Thyroid gland (tissue), 4 donors: ENCODE measurements around the gene MCF2L. TPM values are rescaled to one million over a fixed set of nuclear protein-coding genes. Genes with fewer than 3 reads are reported as not detected.

Experiments
- DNase-seq, 2 donors: peaks; one replicate each; pipeline ENCODE4 v3.0.0-alpha.2; 2019
- H3K27ac ChIP-seq, 3 donors: fragments of 200-600 bp; sonication (generic); 1 replicate in 2 of 3; 2 replicates in 1 of 3; pipeline ENCODE4 v1.5.1; 2016 to 2019; ENCODE audit warnings: mild to moderate bottlenecking in 1 of 3, moderate library complexity in 1 of 3
- H3K27me3 ChIP-seq: fragments of 200-600 bp; sonication (generic); one replicate; pipeline ENCODE4 v1.5.1; 2019
- H3K36me3 ChIP-seq, 2 donors: fragments of 200-600 bp; sonication (generic); one replicate each; pipeline ENCODE4 v1.5.1; 2016 to 2019
- H3K4me1 ChIP-seq, 2 donors: fragments of 200-600 bp; sonication (generic); one replicate each; pipeline ENCODE4 v1.5.1; 2017 to 2019
- H3K4me3 ChIP-seq, 3 donors: fragments of 200-600 bp; sonication (generic); replicated peaks in 1 of 3; 1 replicate in 2 of 3; 2 replicates in 1 of 3; pipeline ENCODE4 v1.5.1; 2016; ENCODE audit warnings: mild to moderate bottlenecking in 1 of 3
- H3K9me3 ChIP-seq: fragments of 200-600 bp; sonication (generic); one replicate; pipeline ENCODE4 v1.5.1; 2017
- CTCF ChIP-seq, 6 experiments: fragments of 200-600 bp in 3 of 6; fragments of 450-650 bp in 3 of 6; sonication (generic) in 3 of 6; IDR thresholded peaks; one replicate each; pipeline ENCODE4 v1.5.1; 2016 to 2019; ENCODE audit warnings: antibody characterized with exemption in 6 of 6, mild to moderate bottlenecking in 2 of 6, inconsistent platforms in 1 of 6, moderate library complexity in 1 of 6
- POLR2A ChIP-seq, 2 donors: fragments of 450-650 bp; IDR thresholded peaks; one replicate each; pipeline ENCODE4 v1.6.1; 2017; ENCODE audit warnings: antibody characterized with exemption in 2 of 2, mild to moderate bottlenecking in 2 of 2, moderate library complexity in 1 of 2
- WGBS, 2 donors: methylation state at CpG; one replicate each; pipeline ENCODE4 v1.1.5; 2017; 5-methylcytosine and 5-hydroxymethylcytosine counted together
- intact Hi-C: fragments of 100-400 bp; cut with DNase I; formaldehyde crosslinking; loops from one replicate; pipeline ENCODE4 v1.15.1; 2023
- total RNA-seq, 4 donors: library from RNA; depleted of rRNA; stranded (reverse); fragments of >200 nt; gene quantifications; one replicate each; pipeline ENCODE4 v1.2.3, GENCODE V29; 2016

The MCF2L gene
- total RNA-seq, 4 donors from 2014 or later: 35.6 to 83.4 (median 43.6) TPM

- intact Hi-C loops: no loop called here
- H3K36me3 ChIP-seq: peaks cover 14 to 37% of the 10 kb centered on the region in 2 donors
Observed at GRCh38 chr13:113088691-113089020, 119.6 kb downstream of the MCF2L start.

GRCh38 chr13:113089693-113090414 lies 120.8 kb downstream of the MCF2L start:
- no peak for DNase-seq
- 89 to 91% methylated on average over 36 of the region's 36 CpGs for WGBS, 2 donors

More at GRCh38 chr13:113088691-113089020, 119.6 kb downstream of the MCF2L start:
- Histone ChIP-seq H3K27me3 (no peaks in the 10 kb centered on the region), H3K4me3 (no peak overlapping the region), H3K4me1 (peaks cover 0 to 4% of the 10 kb centered on the region in 2 donors), H3K9me3 (no peaks in the 10 kb centered on the region), H3K27ac (no peak overlapping the region)
- no peak for TF ChIP-seq POLR2A (IDR thresholded peaks at IDR 0.05)
- no peak for TF ChIP-seq CTCF (IDR thresholded peaks at IDR 0.05)
- 89 to 90% methylated on average over 16 to 17 of the region's 17 CpGs for WGBS, 2 donors
- no peak for DNase-seq

GRCh38 chr13:113090415-113090770 lies 121.4 kb downstream of the MCF2L start:
- no peaks in the 10 kb centered on the region for H3K4me1 ChIP-seq
- H3K27ac ChIP-seq: no peak overlapping the region
- peaks cover 14 to 31% of the 10 kb centered on the region in 2 donors for H3K36me3 ChIP-seq
- intact Hi-C loops: no loop called here
- 88 to 97% methylated on average over 11 to 13 of the region's 13 CpGs for WGBS, 2 donors
- H3K9me3 ChIP-seq: no peaks in the 10 kb centered on the region
- no peak for TF ChIP-seq CTCF (IDR thresholded peaks at IDR 0.05)
- TF ChIP-seq POLR2A (IDR thresholded peaks at IDR 0.05): no peak
- no peak overlapping the region for H3K4me3 ChIP-seq
- no peak for DNase-seq
- H3K27me3 ChIP-seq: no peaks in the 10 kb centered on the region

More at GRCh38 chr13:113089693-113090414, 120.8 kb downstream of the MCF2L start:
- Histone ChIP-seq H3K4me3 (no peak overlapping the region), H3K9me3 (no peaks in the 10 kb centered on the region), H3K4me1 (no peaks in the 10 kb centered on the region), H3K36me3 (peaks cover 14 to 36% of the 10 kb centered on the region in 2 donors), H3K27ac (no peak overlapping the region), H3K27me3 (no peaks in the 10 kb centered on the region)
- intact Hi-C loops: no loop called here
- no peak for TF ChIP-seq POLR2A (IDR thresholded peaks at IDR 0.05)
- TF ChIP-seq CTCF (IDR thresholded peaks at IDR 0.05): no peak

GRCh38 chr13:113090806-113091205 lies 121.8 kb downstream of the MCF2L start:
- H3K9me3 ChIP-seq: no peaks in the 10 kb centered on the region
- peaks cover 14 to 31% of the 10 kb centered on the region in 2 donors for H3K36me3 ChIP-seq
- H3K27ac ChIP-seq: no peak overlapping the region
- WGBS, 2 donors: 93% methylated on average over 24 of the region's 24 CpGs
- intact Hi-C loops: no loop called here
- H3K4me1 ChIP-seq: no peaks in the 10 kb centered on the region
- TF ChIP-seq CTCF (IDR thresholded peaks at IDR 0.05): no peak
- TF ChIP-seq POLR2A (IDR thresholded peaks at IDR 0.05): no peak
- H3K4me3 ChIP-seq: no peak overlapping the region
- no peaks in the 10 kb centered on the region for H3K27me3 ChIP-seq
- DNase-seq: no peak

- H3K36me3 ChIP-seq: peaks cover 14 to 31% of the 10 kb centered on the region in 2 donors
- H3K27me3 ChIP-seq: no peaks in the 10 kb centered on the region
- H3K4me1 ChIP-seq: no peaks in the 10 kb centered on the region
- intact Hi-C loops: no loop called here
- no peak for TF ChIP-seq CTCF (IDR thresholded peaks at IDR 0.05)
- no peak for TF ChIP-seq POLR2A (IDR thresholded peaks at IDR 0.05)
- H3K4me3 ChIP-seq: no peak overlapping the region
- no peaks in the 10 kb centered on the region for H3K9me3 ChIP-seq
- no peak overlapping the region for H3K27ac ChIP-seq
- 86 to 89% methylated on average over 14 to 27 of the region's 30 CpGs for WGBS, 2 donors
- DNase-seq: no peak
Observed at GRCh38 chr13:113091211-113091771, 122.3 kb downstream of the MCF2L start.
